Measurements from ENCODE around the gene KCNQ4.

GRCh38 chr1:40877698-40878097 lies 94.1 kb downstream of the KCNQ4 start:
- TF ChIP-seq EZH2 (IDR thresholded peaks at IDR 0.05) (no peak), CTCF (IDR thresholded peaks at IDR 0.05) (no peak), EZH2phosphoT487 (IDR thresholded peaks at IDR 0.05) (no peak)

Measured in neural progenitor cell (in vitro differentiated cells).